H9 (cell line): ENCODE measurements around the gene TSC1. TPM values are rescaled to one million over a fixed set of nuclear protein-coding genes. Genes with fewer than 3 reads are reported as not detected.

Experiments
- DNase-seq: peaks from one replicate; pipeline ENCODE4 v3.0.0-alpha.2; 2017
- H2AFZ ChIP-seq: one replicate; pipeline ENCODE4 v1.6.1; 2013; ENCODE audit warnings: mild to moderate bottlenecking, low read length, control low read depth, moderate library complexity
- H2AK5ac ChIP-seq: 2 replicates; pipeline ENCODE4 v1.6.1; 2013; ENCODE audit warnings: low read length, control low read depth, mixed read lengths; ENCODE audit not compliant: insufficient read length
- H2BK120ac ChIP-seq: one replicate; pipeline ENCODE4 v1.6.1; 2013; ENCODE audit warnings: low read depth, mild to moderate bottlenecking, low read length, control low read depth, inconsistent platforms; ENCODE audit not compliant: poor library complexity, severe bottlenecking
- H2BK12ac ChIP-seq: 2 replicates; pipeline ENCODE4 v1.6.1; 2013; ENCODE audit warnings: low read length, control low read depth, mixed read lengths, low read depth; ENCODE audit not compliant: insufficient read length
- H2BK15ac ChIP-seq: 2 replicates; pipeline ENCODE4 v1.6.1; 2013; ENCODE audit warnings: low read depth, low read length, control low read depth
- H2BK20ac ChIP-seq: one replicate; pipeline ENCODE4 v1.6.1; 2013; ENCODE audit warnings: low read depth, mild to moderate bottlenecking, low read length, control low read depth, inconsistent platforms; ENCODE audit not compliant: poor library complexity, severe bottlenecking
- H2BK5ac ChIP-seq: 2 replicates; pipeline ENCODE4 v1.6.1; 2013; ENCODE audit warnings: low read length, control low read depth, mixed read lengths; ENCODE audit not compliant: insufficient read length
- H3K14ac ChIP-seq: 2 replicates; pipeline ENCODE4 v1.6.1; 2013; ENCODE audit warnings: low read length, control low read depth; ENCODE audit not compliant: insufficient read depth
- H3K18ac ChIP-seq: 2 replicates; pipeline ENCODE4 v1.6.1; 2013; ENCODE audit warnings: low read depth, mild to moderate bottlenecking, mixed read lengths, low read length, control low read depth; ENCODE audit not compliant: insufficient read length
- H3K23ac ChIP-seq: 2 replicates; pipeline ENCODE4 v1.6.1; 2013; ENCODE audit warnings: low read length, control low read depth, mixed read lengths, low read depth; ENCODE audit not compliant: insufficient read length
- H3K23me2 ChIP-seq: 2 replicates; pipeline ENCODE4 v1.6.1; 2013; ENCODE audit warnings: low read depth, mild to moderate bottlenecking, mixed read lengths, low read length, control low read depth; ENCODE audit not compliant: insufficient read length, poor library complexity, severe bottlenecking
- H3K27ac ChIP-seq: 2 replicates; pipeline ENCODE4 v1.5.1; 2013; ENCODE audit warnings: low read length, control low read depth, mixed read lengths, low read depth; ENCODE audit not compliant: insufficient read length
- H3K27me3 ChIP-seq: 2 replicates; pipeline ENCODE4 v1.6.1; 2013; ENCODE audit warnings: low read length, control low read depth, inconsistent platforms; ENCODE audit not compliant: insufficient read depth
- H3K4ac ChIP-seq: 2 replicates; pipeline ENCODE4 v1.6.1; 2013; ENCODE audit warnings: low read depth, mild to moderate bottlenecking, control low read depth, inconsistent platforms, low read length, moderate library complexity
- H3K4me1 ChIP-seq: 2 replicates; pipeline ENCODE4 v1.6.1; 2013; ENCODE audit warnings: low read length, control low read depth, inconsistent platforms; ENCODE audit not compliant: insufficient read depth
- H3K4me2 ChIP-seq: 2 replicates; pipeline ENCODE4 v1.6.1; 2013; ENCODE audit warnings: low read length, control low read depth, mixed read lengths; ENCODE audit not compliant: insufficient read length, insufficient read depth
- H3K56ac ChIP-seq: 2 replicates; pipeline ENCODE4 v1.6.1; 2013; ENCODE audit warnings: low read depth, mild to moderate bottlenecking, mixed read lengths, low read length, control low read depth; ENCODE audit not compliant: insufficient read length
- H3K79me1 ChIP-seq: 2 replicates; pipeline ENCODE4 v1.6.1; 2013; ENCODE audit warnings: low read depth, mild to moderate bottlenecking, moderate library complexity, low read length, control low read depth, inconsistent platforms; ENCODE audit not compliant: insufficient read depth, poor library complexity, severe bottlenecking
- H3K79me2 ChIP-seq: 2 replicates; pipeline ENCODE4 v1.6.1; 2013; ENCODE audit warnings: low read length, control low read depth, inconsistent platforms; ENCODE audit not compliant: insufficient read depth
- H3K9ac ChIP-seq: 2 replicates; pipeline ENCODE4 v1.6.1; 2013; ENCODE audit warnings: low read length, control low read depth, mixed read lengths; ENCODE audit not compliant: insufficient read length; ENCODE audit errors: extremely low read depth
- H3K9me3 ChIP-seq: one replicate; pipeline ENCODE4 v1.6.1; 2013; ENCODE audit warnings: low read depth, low read length, inconsistent platforms; ENCODE audit not compliant: control insufficient read depth
- H3T11ph ChIP-seq: one replicate; pipeline ENCODE4 v1.6.1; 2013; ENCODE audit warnings: mild to moderate bottlenecking, low read length, control low read depth, inconsistent platforms
- H4K20me1 ChIP-seq: one replicate; pipeline ENCODE4 v1.6.1; 2013; ENCODE audit not compliant: control insufficient read depth, insufficient read length, insufficient read depth
- H4K5ac ChIP-seq: 2 replicates; pipeline ENCODE4 v1.6.1; 2013; ENCODE audit warnings: low read depth, mild to moderate bottlenecking, mixed read lengths, low read length, control low read depth; ENCODE audit not compliant: insufficient read length
- H4K8ac ChIP-seq: replicated peaks from 2 replicates; pipeline ENCODE4 v1.6.1; 2013; ENCODE audit warnings: low read length, control low read depth, mixed read lengths, low read depth; ENCODE audit not compliant: insufficient read length
- H4K91ac ChIP-seq: 2 replicates; pipeline ENCODE4 v1.6.1; 2013; ENCODE audit warnings: low read depth, mild to moderate bottlenecking, moderate library complexity, mixed read lengths, low read length, control low read depth; ENCODE audit not compliant: insufficient read length
- H3K27ac Mint-ChIP-seq, 3 experiments: 2 replicates in 2 of 3; 3 replicates in 1 of 3; pipeline ENCODE4 v1.8.0; 2020 to 2021; ENCODE audit warnings: mixed read lengths in 3 of 3, mild to moderate bottlenecking in 1 of 3, moderate library complexity in 1 of 3
- H3K27me3 Mint-ChIP-seq: 2 replicates; pipeline ENCODE4 v1.8.0; 2021; ENCODE audit warnings: low read depth, mild to moderate bottlenecking, moderate library complexity, mixed read lengths
- H3K36me3 Mint-ChIP-seq, 3 experiments: 2 replicates in 2 of 3; 3 replicates in 1 of 3; pipeline ENCODE4 v1.8.0; 2020 to 2021; ENCODE audit warnings: low read depth in 3 of 3, mixed read lengths in 3 of 3; ENCODE audit not compliant: insufficient read depth in 1 of 3
- H3K4me1 Mint-ChIP-seq, 2 experiments: 2 replicates each; pipeline ENCODE4 v1.8.0; 2020; ENCODE audit warnings: mixed read lengths in 2 of 2
- H3K4me3 Mint-ChIP-seq, 2 experiments: 2 replicates in 1 of 2; 3 replicates in 1 of 2; pipeline ENCODE4 v1.8.0; 2020 to 2021; ENCODE audit warnings: mild to moderate bottlenecking in 2 of 2, mixed read lengths in 2 of 2, moderate library complexity in 1 of 2
- H3K9me3 Mint-ChIP-seq, 2 experiments: 2 replicates in 1 of 2; 3 replicates in 1 of 2; pipeline ENCODE4 v1.8.0; 2020; ENCODE audit warnings: mild to moderate bottlenecking in 2 of 2, mixed read lengths in 2 of 2, moderate library complexity in 1 of 2
- WGBS: extraction: QIAGEN DNeasy Blood & Tissue Kit; methylation state at CpG from one replicate; pipeline ENCODE4 v1.1.7; 2013; ENCODE audit warnings: missing lambda C conversion rate, low lambda C conversion rate, mixed read lengths; ENCODE audit not compliant: insufficient read length; ENCODE audit errors: extremely low coverage; 5-methylcytosine and 5-hydroxymethylcytosine counted together
- total RNA-seq: library from RNA; stranded (reverse); gene quantifications from 2 replicates; pipeline ENCODE4 v1.2.1, GENCODE V29; 2021
- TF ChIP-seq, protein P1 (sequence below): fragments of 200-600 bp; sonication (generic); conservative IDR thresholded peaks from 3 replicates; pipeline ENCODE4 v1.8.0; 2021; ENCODE audit warnings: antibody characterized with exemption, mild to moderate bottlenecking

Gene TSC1
- total RNA-seq, 1 experiment from 2014 or later: 32.7 TPM

- Histone ChIP-seq H3K23ac (no peak overlapping the region), H3K79me1 (no peaks in the 10 kb centered on the region), H2BK5ac (no peak overlapping the region), H2BK15ac (no peak overlapping the region), H3K56ac (no peak overlapping the region), H3K23me2 (no peaks in the 10 kb centered on the region), H3K4me1 (no peaks in the 10 kb centered on the region), H3K9ac (no peak overlapping the region), H3K27me3 (no peaks in the 10 kb centered on the region; the same call in 1 of the 2 replicates), H3K4ac (no peak overlapping the region), H2BK20ac (no peak overlapping the region), H3K9me3 (no peaks in the 10 kb centered on the region), H2BK120ac (no peak overlapping the region), H3T11ph (no peak overlapping the region), H2AK5ac (no peak overlapping the region), H3K18ac (no peak overlapping the region), H3K4me2 (no peak overlapping the region), H4K20me1 (no peaks in the 10 kb centered on the region), H2BK12ac (no peak overlapping the region), H3K14ac (no peak overlapping the region), H3K79me2 (no peaks in the 10 kb centered on the region), H4K91ac (no peak overlapping the region), H4K8ac (no peak overlapping the region), H4K5ac (no peak overlapping the region), H3K27ac (no peak overlapping the region), H2AFZ (no peak overlapping the region)
- H3K4me3 Mint-ChIP-seq: no peak overlapping the region
- TF ChIP-seq, protein P1, sequence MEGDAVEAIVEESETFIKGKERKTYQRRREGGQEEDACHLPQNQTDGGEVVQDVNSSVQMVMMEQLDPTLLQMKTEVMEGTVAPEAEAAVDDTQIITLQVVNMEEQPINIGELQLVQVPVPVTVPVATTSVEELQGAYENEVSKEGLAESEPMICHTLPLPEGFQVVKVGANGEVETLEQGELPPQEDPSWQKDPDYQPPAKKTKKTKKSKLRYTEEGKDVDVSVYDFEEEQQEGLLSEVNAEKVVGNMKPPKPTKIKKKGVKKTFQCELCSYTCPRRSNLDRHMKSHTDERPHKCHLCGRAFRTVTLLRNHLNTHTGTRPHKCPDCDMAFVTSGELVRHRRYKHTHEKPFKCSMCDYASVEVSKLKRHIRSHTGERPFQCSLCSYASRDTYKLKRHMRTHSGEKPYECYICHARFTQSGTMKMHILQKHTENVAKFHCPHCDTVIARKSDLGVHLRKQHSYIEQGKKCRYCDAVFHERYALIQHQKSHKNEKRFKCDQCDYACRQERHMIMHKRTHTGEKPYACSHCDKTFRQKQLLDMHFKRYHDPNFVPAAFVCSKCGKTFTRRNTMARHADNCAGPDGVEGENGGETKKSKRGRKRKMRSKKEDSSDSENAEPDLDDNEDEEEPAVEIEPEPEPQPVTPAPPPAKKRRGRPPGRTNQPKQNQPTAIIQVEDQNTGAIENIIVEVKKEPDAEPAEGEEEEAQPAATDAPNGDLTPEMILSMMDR: no peak
- no peaks in the 10 kb centered on the region for H3K36me3 Mint-ChIP-seq
- no CpG with 5 or more reads among the region's 18 CpGs for WGBS
- peaks cover 49% of the 10 kb centered on the region for H3K27me3 Mint-ChIP-seq
- H3K9me3 Mint-ChIP-seq: no peaks in the 10 kb centered on the region
- DNase-seq: no peak
- no peak overlapping the region for H3K27ac Mint-ChIP-seq
- H3K4me1 Mint-ChIP-seq: peaks cover 0 to 12% of the 10 kb centered on the region in 2 experiments
These were observed 28.8 kb upstream of the TSC1 start for GRCh38 chr9:132973166-132973565.
